ENCODE measurements around the gene MYH10. TPM values are rescaled to one million over a fixed set of nuclear protein-coding genes. Genes with fewer than 3 reads are reported as not detected.

MYH10 gene
- total RNA-seq, 2 donors from 2014 or later: 48.6 to 56.6 TPM

DNA sequence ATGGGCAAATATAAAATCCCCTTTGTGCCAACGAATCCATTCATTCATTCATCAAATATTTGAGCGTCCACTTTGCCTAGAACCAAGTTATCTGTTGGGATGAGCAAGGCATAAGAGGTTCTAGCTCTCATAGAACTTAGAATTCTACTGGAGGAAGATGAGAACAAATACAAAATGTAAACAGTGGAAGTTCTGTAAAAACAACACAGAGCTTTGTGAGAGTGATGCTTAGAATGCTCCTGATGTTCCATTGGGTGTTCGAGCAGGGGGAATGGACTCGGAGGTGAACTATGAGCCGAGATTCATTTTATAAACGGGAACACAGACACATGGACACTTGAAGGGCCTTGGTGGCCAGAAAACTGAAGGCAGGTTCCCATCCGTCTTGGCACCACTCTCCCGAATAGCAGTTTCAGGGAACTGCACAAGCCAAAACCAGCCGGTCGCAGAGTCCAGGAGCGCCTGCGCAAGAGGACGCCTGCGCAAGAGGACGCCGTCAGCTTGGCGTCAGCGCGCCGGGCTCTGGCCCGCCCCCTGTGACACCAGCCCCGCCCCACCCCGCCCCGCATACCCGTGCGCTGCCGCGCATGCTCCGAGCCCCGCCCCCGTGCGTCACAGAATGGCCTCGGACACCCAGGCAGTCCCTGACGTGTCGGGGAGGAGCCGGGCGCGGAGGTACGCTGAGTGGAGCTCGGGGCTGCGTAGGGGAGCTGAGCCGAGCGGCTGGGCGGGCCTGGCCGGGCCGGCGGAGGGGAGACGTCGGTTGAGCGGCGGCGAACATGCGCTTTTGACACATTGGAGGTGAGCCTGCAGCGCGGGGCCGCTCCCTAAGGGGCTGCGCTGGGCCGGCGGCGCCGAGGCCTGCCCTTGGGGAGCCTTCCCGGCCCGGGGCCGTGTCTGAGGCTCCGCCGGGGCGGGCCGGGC, 195.0 kb downstream of the MYH10 start, which contains the start of gene NDEL1:
NDEL1 (plus strand) TSS at position 640 of the 924 bp plus-strand sequence. CDS start 8,388 bp downstream, outside the sequence.
- 3% methylated on average over 40 of the region's 68 CpGs for WGBS
- H3K4me3 ChIP-seq: peak within 1 kb of the TSS; percentile 89 to 99
- peak; percentile 98 for DNase-seq (ENCODE audit: low spot score)
- H3K27me3 ChIP-seq (replicated peaks; ENCODE audit: insufficient read depth): no peaks in the 10 kb centered on the region
- peak within 1 kb of the TSS; percentile 99 to 100 for H3K27ac ChIP-seq
- H3K9me3 ChIP-seq: no peaks in the 10 kb centered on the region
- H3K36me3 ChIP-seq: no peaks in the 10 kb centered on the region
- intact Hi-C loops (cut with DNase I): loop anchor here (2.0 to 5.0 kb wide), 2 partner anchors 58 to 195 kb away; partner anchors contain the start of genes KRABD2 and MYH10
- peak; percentile 99 for TF ChIP-seq POLR2AphosphoS5 (IDR thresholded peaks at IDR 0.05)
- TF ChIP-seq, protein P1, sequence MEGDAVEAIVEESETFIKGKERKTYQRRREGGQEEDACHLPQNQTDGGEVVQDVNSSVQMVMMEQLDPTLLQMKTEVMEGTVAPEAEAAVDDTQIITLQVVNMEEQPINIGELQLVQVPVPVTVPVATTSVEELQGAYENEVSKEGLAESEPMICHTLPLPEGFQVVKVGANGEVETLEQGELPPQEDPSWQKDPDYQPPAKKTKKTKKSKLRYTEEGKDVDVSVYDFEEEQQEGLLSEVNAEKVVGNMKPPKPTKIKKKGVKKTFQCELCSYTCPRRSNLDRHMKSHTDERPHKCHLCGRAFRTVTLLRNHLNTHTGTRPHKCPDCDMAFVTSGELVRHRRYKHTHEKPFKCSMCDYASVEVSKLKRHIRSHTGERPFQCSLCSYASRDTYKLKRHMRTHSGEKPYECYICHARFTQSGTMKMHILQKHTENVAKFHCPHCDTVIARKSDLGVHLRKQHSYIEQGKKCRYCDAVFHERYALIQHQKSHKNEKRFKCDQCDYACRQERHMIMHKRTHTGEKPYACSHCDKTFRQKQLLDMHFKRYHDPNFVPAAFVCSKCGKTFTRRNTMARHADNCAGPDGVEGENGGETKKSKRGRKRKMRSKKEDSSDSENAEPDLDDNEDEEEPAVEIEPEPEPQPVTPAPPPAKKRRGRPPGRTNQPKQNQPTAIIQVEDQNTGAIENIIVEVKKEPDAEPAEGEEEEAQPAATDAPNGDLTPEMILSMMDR (IDR thresholded peaks at IDR 0.05): no peak
- peak; percentile 100 for TF ChIP-seq POLR2A (IDR thresholded peaks at IDR 0.05)
- no peaks in the 10 kb centered on the region for H3K4me1 ChIP-seq (replicated peaks)

DNA sequence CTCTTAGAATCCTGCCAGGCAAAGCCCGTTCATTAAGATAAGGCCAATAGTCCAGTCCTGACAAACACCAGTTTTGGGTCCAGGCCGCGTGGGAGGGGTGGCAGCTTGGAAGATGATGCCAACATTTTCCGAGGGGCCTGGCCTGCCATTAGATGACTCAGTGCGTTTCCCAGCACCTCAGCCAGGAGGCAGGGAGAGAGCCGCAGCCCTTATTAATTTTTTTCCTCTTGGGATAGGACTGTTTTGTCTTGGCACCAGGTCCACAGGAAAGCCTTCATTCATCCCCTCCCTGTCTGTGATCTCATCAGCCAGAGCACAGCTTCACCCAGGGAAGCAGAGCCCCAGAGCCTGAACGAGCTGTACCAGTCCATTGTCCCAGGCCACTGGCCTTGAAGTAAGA, 199.6 kb downstream of the MYH10 start:
- intact Hi-C loops (cut with DNase I): no loop called here
- 61% methylated on average over 7 of the region's 7 CpGs for WGBS
- no peak overlapping the region for H3K27ac ChIP-seq

DNA sequence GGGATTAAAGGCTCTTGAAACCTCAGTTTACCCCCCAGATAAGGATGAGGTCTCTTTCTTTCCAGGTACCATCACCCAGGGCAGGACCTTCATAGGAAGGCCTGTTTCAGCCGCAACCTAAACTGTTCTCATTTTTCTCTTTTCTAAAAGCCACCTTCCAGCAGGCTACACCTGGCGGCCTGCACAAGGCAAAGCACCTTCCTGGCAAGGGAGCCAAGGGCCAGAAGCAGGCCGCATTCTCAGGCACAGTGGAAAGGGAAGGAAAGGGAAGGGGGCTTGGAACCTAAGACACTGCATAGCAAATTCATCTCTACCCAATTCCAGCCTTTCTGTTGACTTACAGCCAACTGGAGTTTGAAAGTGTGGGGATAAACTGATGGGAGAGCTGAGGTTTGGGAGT, 203.7 kb downstream of the MYH10 start:
- 98% methylated on average over 3 of the region's 3 CpGs for WGBS
- DNase-seq (ENCODE audit: low spot score): no peak
- no peaks in the 10 kb centered on the region for H3K9me3 ChIP-seq
- intact Hi-C loops (cut with DNase I): no loop called here
- H3K4me3 ChIP-seq: no peak overlapping the region
- H3K27ac ChIP-seq: no peak overlapping the region
- TF ChIP-seq, protein P1 (IDR thresholded peaks at IDR 0.05): no peak
- TF ChIP-seq POLR2AphosphoS5 (IDR thresholded peaks at IDR 0.05) (no peak), POLR2A (IDR thresholded peaks at IDR 0.05) (no peak)
- no peaks in the 10 kb centered on the region for H3K36me3 ChIP-seq
- no peaks in the 10 kb centered on the region for H3K27me3 ChIP-seq (replicated peaks; ENCODE audit: insufficient read depth)
- no peaks in the 10 kb centered on the region for H3K4me1 ChIP-seq (replicated peaks)

More for the DNA sequence above, 199.6 kb downstream of the MYH10 start:
- Histone ChIP-seq H3K4me3 (no peak overlapping the region), H3K4me1 (replicated peaks) (no peaks in the 10 kb centered on the region), H3K36me3 (no peaks in the 10 kb centered on the region), H3K9me3 (no peaks in the 10 kb centered on the region), H3K27me3 (replicated peaks; ENCODE audit: insufficient read depth) (no peaks in the 10 kb centered on the region)
- DNase-seq (ENCODE audit: low spot score): no peak
- TF ChIP-seq, protein P1 (IDR thresholded peaks at IDR 0.05): no peak

DNA sequence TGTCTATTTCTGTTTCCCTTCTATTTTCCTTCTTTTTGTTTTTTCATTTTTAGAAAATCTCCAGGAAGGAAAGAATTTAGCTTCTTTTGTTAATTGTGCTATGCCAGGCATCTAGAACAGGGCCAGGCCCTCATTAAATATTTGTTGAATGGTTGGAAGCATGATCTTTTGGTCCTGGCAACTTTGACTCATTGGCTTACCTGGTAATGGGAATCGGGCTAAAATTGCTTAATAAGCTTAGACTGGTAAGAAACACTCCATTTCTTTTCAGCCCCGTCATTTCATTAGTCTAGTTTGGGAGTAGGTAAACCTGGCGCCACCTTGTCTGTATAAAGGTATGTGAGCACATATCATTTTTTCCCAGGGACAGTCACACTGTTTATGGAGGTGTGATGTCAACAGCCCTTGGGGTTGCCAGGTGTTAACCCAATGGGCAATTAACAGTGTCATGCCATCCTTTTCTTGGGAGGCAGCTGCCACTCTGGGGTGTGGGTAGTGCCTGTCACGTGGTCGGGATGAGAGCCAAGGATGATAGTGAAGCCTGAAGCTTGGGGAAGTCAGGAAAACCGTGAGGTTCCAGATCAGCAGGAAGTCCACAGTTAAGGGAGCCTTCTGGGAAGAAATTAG, 204.3 kb downstream of the MYH10 start:
- H3K4me1 ChIP-seq (replicated peaks): no peaks in the 10 kb centered on the region
- H3K36me3 ChIP-seq: no peaks in the 10 kb centered on the region
- intact Hi-C loops (cut with DNase I): no loop called here
- no peak overlapping the region for H3K4me3 ChIP-seq
- H3K9me3 ChIP-seq: no peaks in the 10 kb centered on the region
- DNase-seq (ENCODE audit: low spot score): no peak
- no peaks in the 10 kb centered on the region for H3K27me3 ChIP-seq (replicated peaks; ENCODE audit: insufficient read depth)
- no peak overlapping the region for H3K27ac ChIP-seq
- TF ChIP-seq POLR2A (IDR thresholded peaks at IDR 0.05) (no peak), POLR2AphosphoS5 (IDR thresholded peaks at IDR 0.05) (no peak)
- TF ChIP-seq, protein P1 (IDR thresholded peaks at IDR 0.05): no peak
- WGBS: 60% methylated on average over 6 of the region's 6 CpGs

Small RNA genes lying within 50 kb of the gene (small RNA-seq; reads per million reads assigned to genes)
- 0 reads per million in 2 donors for gene RNU7-43P

Other genes starting within 250 kb of the MYH10 start
- gene RPL26, start 247.5 kb downstream of the MYH10 start, total RNA-seq: 1,000 to 10,000 TPM; 1,762 to 3,819 TPM
- gene RNF222, start 232.9 kb downstream of the MYH10 start, total RNA-seq: not detected
- gene NDEL1, start 194.8 kb downstream of the MYH10 start, total RNA-seq: 10 to 100 TPM; 32.5 to 62.2 TPM
- gene CCDC42, start 114.1 kb upstream of the MYH10 start, total RNA-seq: 10 to 100 TPM in 1 of 2 donors, not detected in 1; 12.2 TPM
- under 1 TPM in 1 of 2 donors, not detected in 1; 0.91 TPM for gene SPDYE4, start 127.8 kb upstream of the MYH10 start, total RNA-seq
- 1 to 10 TPM in 1 of 2 donors, under 1 TPM in 1; 0.41 to 1.9 TPM for gene MFSD6L, start 168.6 kb upstream of the MYH10 start, total RNA-seq
- 1 to 10 TPM in 1 of 2 donors, under 1 TPM in 1; 0.18 to 2.6 TPM for gene PIK3R6, start 236.9 kb upstream of the MYH10 start, total RNA-seq